HG03460 (cell line): ENCODE data around the gene GOLGA6L22.
"Not testable (repeated sequence)": the region's sequence is repeated elsewhere in the genome, so short reads cannot be mapped to it uniquely, and the experiment has no call there.

Experiments used
- ATAC-seq: cut with Tn5 transposase; IDR thresholded peaks from one replicate; pipeline ENCODE4 v1.9.1; 2021; ENCODE audit not compliant: unreplicated experiment

Gene GOLGA6L22, protein sequence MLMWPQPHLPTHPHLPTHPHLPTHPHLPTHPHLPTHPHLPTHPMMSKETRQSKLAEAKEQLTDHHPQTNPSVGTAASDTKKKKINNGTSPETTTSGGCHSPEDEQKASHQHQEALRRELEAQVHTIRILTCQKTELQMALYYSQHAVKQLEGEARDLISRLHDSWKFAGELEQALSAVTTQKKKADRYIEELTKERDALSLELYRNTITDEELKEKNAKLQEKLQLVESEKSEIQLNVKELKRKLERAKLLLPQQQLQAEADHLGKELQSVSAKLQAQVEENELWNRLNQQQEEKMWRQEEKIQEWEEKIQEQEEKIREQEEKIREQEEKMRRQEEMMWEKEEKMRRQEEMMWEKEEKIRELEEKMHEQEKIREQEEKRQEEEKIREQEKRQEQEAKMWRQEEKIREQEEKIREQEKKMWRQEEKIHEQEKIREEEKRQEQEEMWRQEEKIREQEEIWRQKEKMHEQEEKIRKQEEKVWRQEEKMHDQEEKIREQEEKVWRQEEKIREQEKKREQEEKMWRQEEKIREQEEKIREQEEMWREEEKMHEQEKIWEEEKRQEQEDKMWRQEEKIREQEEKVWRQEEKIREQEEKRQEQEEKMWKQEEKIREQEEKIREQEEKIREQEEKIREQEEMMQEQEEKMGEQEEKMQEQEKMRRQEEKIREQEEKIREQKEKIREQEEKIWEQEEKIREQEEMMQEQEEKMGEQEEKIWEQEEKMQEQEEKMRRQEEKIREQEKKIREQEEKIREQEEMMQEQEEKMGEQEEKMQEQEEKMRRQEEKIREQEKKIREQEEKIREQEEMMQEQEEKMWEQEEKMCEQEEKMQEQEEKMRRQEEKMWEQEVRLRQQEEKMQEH

DNA sequence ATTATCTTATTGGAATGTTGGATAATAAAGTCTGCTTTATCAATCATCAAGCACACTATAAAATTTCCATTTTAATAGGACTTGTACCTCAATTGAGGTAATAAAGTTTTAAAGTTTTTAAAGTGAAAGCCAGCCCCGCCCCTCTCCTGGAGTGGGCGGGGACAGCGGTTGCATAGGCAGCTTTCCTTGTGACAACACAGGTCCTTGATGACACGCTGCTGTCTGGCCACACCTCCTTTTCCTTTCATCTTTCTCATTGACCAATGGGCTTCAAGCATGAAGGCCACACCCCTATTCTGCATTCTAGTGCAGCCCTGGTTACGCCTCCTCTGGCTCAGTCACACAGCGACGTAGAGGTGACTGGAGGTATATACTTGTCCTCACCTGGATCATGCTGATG is at the start of gene GOLGA6L22:
Gene GOLGA6L22 (plus strand): TSS at position 301 of the 400 bp plus-strand sequence. CDS start 91 bp downstream, at position 392.
- ATAC-seq: not testable (repeated sequence)

DNA sequence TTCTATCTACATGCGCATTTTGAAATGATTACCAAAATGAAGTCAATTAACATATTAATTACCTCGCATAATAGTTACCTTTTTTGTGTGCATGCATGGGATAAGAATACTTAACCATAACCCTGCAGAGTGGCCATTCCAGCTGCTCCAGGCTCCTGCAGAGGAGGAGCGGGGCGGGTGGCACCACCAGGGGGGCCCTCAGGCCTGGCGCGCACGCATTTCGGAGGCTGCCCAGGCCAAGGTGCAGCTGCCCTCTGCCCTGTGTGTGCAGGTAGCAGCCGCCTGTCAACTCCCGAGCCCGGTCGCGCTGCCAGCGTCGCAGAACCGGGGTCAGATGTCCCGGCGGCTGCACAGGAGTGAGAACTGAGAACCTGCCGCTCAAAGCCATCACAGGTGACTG is 41.4 kb upstream of the GOLGA6L22 start:
- ATAC-seq: not testable (repeated sequence)

DNA sequence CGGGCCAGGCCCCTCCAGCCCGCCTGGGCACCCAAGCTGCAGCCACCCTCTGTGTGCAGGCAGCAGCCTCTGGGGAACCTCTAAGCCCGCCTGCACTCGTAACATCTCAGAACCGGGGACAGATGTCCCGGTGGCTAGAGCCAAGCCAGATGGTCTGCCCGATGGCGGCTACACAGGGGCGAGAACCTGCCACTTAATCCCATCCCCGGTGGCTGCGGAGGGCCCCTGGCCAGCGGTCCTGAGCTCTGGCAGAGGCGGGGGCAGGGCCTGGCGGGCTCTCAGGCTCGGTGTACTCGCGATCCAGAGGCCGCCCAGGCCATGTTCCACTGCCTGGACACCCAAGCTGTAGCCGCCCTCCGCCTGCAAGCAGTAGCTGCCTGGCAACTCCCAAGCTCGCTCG is 40.9 kb upstream of the GOLGA6L22 start:
- not testable (repeated sequence) for ATAC-seq

DNA sequence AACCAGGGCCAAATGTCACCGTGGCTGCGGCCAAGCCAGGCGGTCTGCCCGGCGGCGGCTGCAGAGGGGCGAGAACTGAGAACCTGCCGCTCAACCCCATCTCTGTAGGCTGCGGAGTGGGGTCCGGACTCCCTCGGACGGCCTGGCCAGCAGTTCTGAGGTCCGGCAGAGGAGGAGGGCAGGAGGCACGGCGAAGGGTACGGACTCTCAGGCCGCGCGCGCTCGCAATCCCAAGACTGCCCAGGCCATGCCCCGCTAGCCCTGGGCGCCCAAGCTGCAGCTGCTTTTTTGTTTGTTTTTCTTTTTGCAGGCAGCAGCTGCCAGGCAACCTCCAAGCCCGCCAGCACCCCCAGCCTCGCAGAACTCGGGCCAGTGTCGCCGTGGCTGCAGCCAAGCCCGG is 40.5 kb upstream of the GOLGA6L22 start:
- ATAC-seq: not testable (repeated sequence)

DNA sequence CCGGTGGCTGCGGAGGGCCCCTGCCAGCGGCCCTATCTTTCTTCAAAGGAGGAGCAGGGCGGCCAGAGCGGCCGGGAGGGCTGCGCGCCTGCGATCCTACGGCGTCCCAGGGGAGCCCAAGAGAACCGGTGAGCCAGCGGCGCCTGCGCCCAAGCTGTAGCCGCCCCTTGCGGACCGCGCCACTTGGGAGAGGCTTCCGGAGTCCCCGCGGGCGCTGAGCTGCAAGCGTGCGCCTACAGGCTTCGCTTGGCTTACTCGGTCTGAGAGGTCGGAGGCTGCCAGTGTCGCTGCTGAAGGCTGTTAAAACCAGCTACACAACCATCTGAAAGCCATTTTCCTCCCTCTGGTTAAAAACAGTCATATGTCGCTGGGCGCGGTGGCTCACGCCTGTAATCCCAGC is 40.0 kb upstream of the GOLGA6L22 start:
- ATAC-seq: not testable (repeated sequence)

DNA sequence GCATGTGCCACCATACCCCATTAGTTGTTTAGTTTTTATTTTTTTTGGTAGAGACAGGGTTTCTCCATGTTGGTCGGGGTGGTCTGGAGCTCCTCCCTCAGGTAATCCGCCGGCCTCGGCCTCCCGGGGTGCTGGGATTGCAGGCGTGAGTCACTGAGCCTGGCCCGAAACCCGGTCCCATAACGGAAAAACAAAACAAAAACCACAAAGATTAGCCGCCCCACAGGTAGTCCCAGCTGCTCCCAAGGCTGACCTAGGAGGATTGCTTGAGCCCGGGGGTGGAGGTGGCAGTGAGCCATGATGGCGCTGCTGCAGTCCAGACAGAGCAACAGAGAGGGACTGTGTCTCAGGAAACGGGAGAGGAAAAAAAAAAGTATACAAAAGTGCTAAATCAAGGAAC is 38.4 kb upstream of the GOLGA6L22 start:
- ATAC-seq: not testable (repeated sequence)

DNA sequence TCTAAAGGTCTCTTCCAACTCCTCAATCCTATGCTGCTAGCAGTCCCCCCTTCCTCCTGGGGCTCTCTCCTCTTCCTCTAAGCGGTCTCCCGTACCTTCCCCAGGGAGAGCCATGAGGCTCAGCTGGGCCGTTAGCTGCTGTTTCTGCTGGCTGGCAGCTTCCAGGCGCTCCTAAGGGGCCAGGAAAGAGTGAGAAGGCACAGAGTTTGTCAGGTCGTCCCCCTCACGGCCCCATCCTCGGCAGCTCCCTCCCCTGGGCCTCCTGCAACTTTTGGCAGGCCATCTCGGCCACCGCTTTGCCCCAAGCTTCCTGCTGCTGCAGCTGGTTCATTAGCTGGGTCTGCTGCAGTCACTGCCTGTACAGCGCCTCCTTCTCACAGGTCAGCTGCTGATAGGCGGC is 29.3 kb upstream of the GOLGA6L22 start:
- not testable (repeated sequence) for ATAC-seq

DNA sequence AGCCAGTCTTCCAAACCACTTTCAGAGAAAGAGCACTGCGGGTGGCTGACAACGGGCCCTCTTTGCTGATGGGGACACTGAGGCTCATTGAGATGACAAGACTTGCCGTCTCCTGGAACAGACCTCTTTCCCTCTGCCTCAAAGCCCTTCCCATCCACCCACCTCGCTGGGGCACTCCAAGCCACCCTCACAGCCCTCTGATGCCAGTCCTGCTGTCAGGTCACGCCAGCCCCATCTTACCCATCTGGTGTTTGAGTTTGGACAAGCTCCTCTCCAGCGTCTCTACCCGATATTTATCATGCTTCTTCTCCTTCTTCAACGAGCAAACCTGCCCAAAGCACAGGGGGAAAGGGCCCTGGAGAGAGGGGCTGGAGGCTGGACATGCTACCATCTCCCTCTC is 27.0 kb upstream of the GOLGA6L22 start:
- not testable (repeated sequence) for ATAC-seq

DNA sequence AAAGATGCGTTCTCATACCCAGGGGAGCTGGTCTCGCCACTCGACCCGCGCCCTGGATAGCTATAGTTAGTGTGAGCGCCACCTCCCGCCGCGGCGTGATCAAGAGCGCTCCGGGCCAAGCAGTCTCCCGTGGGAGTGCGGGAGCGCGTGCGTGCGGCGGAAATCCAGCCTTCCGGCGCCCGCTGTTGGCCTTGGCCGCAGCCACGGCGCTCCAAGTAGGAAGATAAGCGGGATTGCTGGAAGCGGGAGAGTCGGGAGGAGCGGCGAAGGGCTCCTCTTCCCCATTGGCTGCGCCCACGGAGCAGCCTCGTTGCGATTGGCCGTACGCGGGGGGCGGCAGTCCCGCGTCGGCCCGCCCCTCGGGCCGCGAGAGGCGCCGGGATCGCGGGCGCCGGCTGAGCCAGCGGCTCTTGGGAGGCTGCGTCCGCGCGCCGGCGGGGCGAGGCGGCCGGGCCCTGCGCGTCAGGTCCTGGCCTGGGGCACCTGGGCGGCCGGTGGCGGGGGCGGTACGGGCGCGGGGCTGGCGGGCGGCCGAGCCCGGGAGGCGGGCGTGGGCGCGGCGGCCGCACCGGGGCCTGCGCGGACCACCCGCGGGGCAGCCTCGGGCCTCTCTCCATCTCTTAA is 35.9 kb downstream of the GOLGA6L22 start:
- not testable (repeated sequence) for ATAC-seq

DNA sequence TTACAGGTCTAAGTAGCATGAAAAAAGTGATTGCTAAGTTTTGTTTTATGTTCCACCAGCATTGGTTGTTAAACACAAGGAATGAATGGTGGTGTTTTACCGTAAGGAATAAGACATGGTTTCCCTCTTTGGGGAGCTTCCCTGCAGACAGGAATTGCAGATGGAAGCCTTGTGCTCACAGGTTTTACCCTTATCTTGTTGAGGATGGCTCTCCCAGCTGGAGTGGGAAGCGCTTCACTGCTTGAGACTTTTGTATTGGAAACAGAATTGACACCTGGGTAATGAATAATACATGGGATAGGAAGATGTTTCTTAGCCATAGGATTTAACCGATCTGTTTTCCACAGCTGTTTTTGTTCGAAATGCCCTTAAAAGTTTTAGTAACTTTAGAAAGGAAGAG is 38.5 kb downstream of the GOLGA6L22 start:
- ATAC-seq: not testable (repeated sequence)

DNA sequence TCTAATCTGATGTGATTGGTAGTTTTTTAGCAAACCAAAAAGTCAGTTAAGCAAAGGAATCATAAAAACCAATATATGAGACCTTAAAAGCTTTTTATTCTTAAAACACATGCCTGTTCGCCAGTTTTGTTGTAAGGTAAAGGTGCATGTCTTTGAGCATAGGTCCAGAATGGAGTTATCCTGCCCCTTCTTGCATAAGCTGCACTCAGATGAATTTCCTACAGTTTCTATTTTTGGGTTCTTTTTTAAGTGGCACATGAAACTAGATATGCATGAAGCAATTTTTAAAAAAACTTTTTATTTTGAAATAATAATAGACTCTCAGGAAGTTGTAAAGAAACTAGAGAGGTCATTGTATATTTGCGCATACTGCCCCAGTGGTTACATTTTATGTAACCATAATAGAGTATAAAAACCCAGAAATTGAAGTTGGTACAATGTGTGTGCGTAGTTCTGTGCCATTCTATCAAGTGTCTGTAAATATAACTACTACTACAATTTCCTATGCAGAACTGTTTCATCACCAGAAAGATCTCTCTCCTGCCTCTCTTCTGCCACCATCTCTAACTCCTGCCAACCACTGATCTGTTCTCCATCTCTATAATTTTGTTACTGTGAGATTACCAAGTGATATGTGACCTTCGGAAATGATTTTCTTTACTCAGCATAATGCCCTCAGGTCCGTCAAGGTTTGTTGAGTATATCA is 39.7 kb downstream of the GOLGA6L22 start:
- not testable (repeated sequence) for ATAC-seq

DNA sequence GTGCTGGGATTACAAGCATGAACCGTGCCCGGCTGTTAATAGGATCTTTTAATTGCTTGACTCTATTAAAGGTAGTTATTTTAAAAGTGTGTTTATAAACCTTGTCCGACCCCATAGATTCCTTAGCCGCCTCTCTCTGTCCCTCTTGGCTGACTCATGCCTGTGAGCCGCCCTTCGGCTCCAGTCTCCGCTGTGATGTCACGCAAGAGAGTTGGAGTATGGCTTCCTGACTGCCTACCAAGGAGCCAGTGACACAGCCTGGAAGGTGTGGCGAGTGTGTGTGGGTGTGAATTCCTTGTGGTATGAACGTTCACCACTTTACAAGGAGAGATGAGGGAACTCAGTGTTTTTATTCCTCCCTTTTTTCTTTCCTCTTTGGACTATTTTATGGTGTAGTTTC is 43.6 kb downstream of the GOLGA6L22 start:
- ATAC-seq: not testable (repeated sequence)

DNA sequence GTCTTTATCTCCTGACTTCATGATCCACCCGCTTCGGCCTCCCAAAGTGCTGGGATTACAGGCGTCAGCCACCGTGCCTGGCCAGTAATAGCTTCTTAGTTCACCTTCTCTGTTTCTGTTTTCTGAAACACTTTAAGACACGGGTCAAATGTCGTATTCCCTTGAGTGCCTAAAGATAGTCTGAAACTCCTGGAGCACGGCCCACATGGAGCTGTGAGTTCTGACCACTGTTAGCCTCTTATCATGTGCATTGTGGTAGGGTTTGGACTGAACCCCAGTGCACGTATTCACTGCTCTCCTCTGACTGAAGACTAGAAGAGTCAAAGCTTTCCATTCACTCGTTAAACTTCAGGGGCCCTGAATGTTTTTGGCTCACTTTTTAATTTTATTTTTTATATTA is 48.3 kb downstream of the GOLGA6L22 start:
- not testable (repeated sequence) for ATAC-seq

DNA sequence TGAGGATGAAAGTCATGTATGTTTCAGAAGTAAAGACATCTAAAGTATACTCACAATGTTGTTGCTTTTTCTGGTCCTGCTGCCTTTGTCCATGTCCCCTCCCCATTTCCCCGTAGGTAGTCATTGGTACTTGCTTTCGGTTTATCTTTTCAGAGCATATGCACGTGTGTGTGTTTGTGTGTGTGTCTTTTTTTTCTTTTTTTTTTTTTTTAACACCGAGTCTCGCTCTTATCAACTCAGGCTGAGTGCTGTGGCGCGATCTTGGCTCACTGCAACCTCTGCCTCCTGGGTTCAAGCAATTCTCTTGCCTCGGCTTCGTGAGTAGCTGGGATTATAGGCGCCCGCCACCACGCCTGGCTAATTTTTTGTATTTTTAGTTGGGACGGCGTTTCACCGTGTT is 57.4 kb downstream of the GOLGA6L22 start:
- ATAC-seq: not testable (repeated sequence)
